Liver (tissue), 3 donors: Measurements from ENCODE around the gene NME4.

Experiments used
- CTCF ChIP-seq: fragments of 150-350 bp; IDR thresholded peaks from 2 replicates; pipeline ENCODE4 v1.5.1; 2017; ENCODE audit warnings: improper control_type of control experiment, low read depth, low read length; ENCODE audit not compliant: missing input control
- FOXA1 ChIP-seq: IDR thresholded peaks from 2 replicates; pipeline ENCODE4 v1.6.1; 2016; ENCODE audit warnings: antibody characterized with exemption
- HNF4A ChIP-seq, 2 donors: conservative IDR thresholded peaks; 2 replicates each; pipeline ENCODE4 v1.6.1; 2016; ENCODE audit warnings: antibody characterized with exemption in 2 of 2, mild to moderate bottlenecking in 2 of 2
- TAF1 ChIP-seq: conservative IDR thresholded peaks from 2 replicates; pipeline ENCODE4 v1.6.1; 2016; ENCODE audit warnings: antibody characterized with exemption, mild to moderate bottlenecking
- TF ChIP-seq, protein P1 (sequence below): IDR thresholded peaks from 2 replicates; pipeline ENCODE4 v1.6.1; 2016; ENCODE audit warnings: antibody characterized with exemption, mild to moderate bottlenecking
- donor health status: healthy.
- donor health status: healthy.

GRCh38 chr16:351804-352520 lies 45.0 kb upstream of the NME4 start:
- TF ChIP-seq CTCF: no peak
- TF ChIP-seq, protein P1, sequence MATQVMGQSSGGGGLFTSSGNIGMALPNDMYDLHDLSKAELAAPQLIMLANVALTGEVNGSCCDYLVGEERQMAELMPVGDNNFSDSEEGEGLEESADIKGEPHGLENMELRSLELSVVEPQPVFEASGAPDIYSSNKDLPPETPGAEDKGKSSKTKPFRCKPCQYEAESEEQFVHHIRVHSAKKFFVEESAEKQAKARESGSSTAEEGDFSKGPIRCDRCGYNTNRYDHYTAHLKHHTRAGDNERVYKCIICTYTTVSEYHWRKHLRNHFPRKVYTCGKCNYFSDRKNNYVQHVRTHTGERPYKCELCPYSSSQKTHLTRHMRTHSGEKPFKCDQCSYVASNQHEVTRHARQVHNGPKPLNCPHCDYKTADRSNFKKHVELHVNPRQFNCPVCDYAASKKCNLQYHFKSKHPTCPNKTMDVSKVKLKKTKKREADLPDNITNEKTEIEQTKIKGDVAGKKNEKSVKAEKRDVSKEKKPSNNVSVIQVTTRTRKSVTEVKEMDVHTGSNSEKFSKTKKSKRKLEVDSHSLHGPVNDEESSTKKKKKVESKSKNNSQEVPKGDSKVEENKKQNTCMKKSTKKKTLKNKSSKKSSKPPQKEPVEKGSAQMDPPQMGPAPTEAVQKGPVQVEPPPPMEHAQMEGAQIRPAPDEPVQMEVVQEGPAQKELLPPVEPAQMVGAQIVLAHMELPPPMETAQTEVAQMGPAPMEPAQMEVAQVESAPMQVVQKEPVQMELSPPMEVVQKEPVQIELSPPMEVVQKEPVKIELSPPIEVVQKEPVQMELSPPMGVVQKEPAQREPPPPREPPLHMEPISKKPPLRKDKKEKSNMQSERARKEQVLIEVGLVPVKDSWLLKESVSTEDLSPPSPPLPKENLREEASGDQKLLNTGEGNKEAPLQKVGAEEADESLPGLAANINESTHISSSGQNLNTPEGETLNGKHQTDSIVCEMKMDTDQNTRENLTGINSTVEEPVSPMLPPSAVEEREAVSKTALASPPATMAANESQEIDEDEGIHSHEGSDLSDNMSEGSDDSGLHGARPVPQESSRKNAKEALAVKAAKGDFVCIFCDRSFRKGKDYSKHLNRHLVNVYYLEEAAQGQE: no peak
- peak; percentile 39 to 44 for TF ChIP-seq HNF4A (conservative IDR thresholded peaks at IDR 0.05)
- TF ChIP-seq FOXA1: no peak
- TF ChIP-seq TAF1: no peak
